ACC112 (cell line): Measurements from ENCODE around the gene ZNF431.

Experiments used
- H2AFZ ChIP-seq: fragments of 200-600 bp; sonication (generic); one replicate; pipeline ENCODE4 v1.6.0; 2017; ENCODE audit warnings: antibody characterized with exemption, low read length; ENCODE audit not compliant: unreplicated experiment
- H3K27ac ChIP-seq: fragments of 200-600 bp; sonication (generic); 2 replicates; pipeline ENCODE4 v1.5.1; 2014; ENCODE audit warnings: low read depth, mild to moderate bottlenecking, antibody characterized with exemption, low read length, moderate library complexity
- H3K27me3 ChIP-seq: fragments of 200-600 bp; sonication (generic); 2 replicates; pipeline ENCODE4 v1.6.1; 2014; ENCODE audit warnings: mild to moderate bottlenecking, antibody characterized with exemption, low read length, moderate library complexity, mixed read lengths; ENCODE audit not compliant: insufficient read depth
- H3K36me3 ChIP-seq: fragments of 200-600 bp; sonication (generic); 2 replicates; pipeline ENCODE4 v1.6.1; 2016; ENCODE audit warnings: mild to moderate bottlenecking, antibody characterized with exemption, low read length, moderate library complexity, mixed read lengths; ENCODE audit not compliant: insufficient read depth
- H3K4me1 ChIP-seq: fragments of 200-600 bp; sonication (generic); one replicate; pipeline ENCODE4 v1.6.1; 2016; ENCODE audit warnings: low read length, mixed read lengths; ENCODE audit not compliant: insufficient read depth, unreplicated experiment, control insufficient read depth
- H3K4me3 ChIP-seq: fragments of 200-600 bp; sonication (generic); 2 replicates; pipeline ENCODE4 v1.5.1; 2014; ENCODE audit warnings: mild to moderate bottlenecking, low read depth, low read length
- H3K79me2 ChIP-seq: fragments of 200-600 bp; sonication (generic); one replicate; pipeline ENCODE4 v1.6.0; 2016; ENCODE audit warnings: low read length; ENCODE audit not compliant: control insufficient read depth, unreplicated experiment, insufficient read depth

Gene ZNF431

DNA sequence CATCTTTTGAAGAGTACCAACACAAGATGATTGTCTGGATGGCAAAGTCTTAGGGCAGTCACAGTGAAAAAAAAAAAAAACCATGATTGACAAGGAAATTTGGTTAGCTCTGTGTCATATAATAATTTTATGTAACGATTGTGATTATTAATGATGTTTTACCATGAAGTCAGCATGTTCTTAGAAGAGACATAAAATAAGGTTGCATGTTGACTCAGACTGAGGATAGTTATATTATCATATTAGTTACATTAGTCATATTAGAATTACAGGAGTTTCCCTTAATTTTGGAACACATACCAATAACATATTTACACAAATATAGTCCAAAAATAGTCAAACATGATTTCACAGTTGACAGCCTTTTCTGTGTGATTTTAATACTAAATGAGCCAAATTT is 5.7 kb downstream of the ZNF431 start:
- Histone ChIP-seq H2AFZ (no peak overlapping the region), H3K27ac (no peak overlapping the region), H3K4me3 (no peak overlapping the region), H3K36me3 (peaks cover 64% of the 10 kb centered on the region), H3K27me3 (no peaks in the 10 kb centered on the region), H3K79me2 (peaks cover 31% of the 10 kb centered on the region), H3K4me1 (peaks cover 11% of the 10 kb centered on the region)

DNA sequence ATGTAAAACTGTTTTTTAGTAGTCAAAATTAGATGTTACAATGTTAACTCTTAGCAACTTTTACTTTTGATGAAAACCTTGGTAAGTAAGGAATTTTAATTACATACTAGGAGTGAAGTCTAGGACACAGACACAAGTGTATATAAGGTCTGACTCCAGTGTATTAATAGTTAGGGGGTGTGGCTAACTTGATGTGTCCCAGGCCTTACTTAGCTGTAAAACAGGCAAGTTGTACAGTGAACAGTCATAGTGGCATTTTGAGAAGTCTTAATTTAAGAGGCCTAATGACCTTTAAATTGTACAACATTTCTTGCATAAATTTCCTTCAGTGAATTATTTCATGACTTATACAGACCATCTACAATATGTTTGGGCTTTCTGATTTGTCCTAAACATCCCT is 6.8 kb downstream of the ZNF431 start:
- peaks cover 24% of the 10 kb centered on the region for H3K79me2 ChIP-seq
- H3K4me1 ChIP-seq: peaks cover 2% of the 10 kb centered on the region
- no peak overlapping the region for H3K4me3 ChIP-seq
- no peak overlapping the region for H2AFZ ChIP-seq
- H3K27ac ChIP-seq: no peak overlapping the region
- peaks cover 66% of the 10 kb centered on the region for H3K36me3 ChIP-seq
- H3K27me3 ChIP-seq: no peaks in the 10 kb centered on the region

DNA sequence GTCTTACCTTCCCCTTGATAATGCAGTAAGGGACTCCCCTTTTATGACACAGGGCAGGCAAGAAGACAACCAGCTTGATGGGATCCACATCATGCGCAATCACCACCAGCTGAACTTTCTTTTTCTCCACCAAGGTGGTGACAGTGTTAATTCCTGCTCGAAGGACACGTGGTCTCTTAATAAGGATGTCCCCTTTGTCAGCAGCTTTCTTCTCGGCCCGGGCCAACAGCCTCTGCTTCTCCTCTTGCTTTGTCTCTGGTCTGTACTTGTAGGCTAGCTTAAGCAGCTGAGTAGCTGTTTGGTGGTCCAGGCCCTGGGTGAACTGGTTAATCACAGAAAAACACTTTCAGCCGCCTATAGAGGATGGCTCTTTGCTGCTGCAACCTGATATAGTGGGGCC is 8.0 kb downstream of the ZNF431 start:
- Histone ChIP-seq H2AFZ (no peak overlapping the region), H3K27me3 (no peaks in the 10 kb centered on the region), H3K27ac (no peak overlapping the region), H3K4me1 (no peaks in the 10 kb centered on the region), H3K79me2 (peaks cover 22% of the 10 kb centered on the region), H3K4me3 (no peak overlapping the region), H3K36me3 (peaks cover 59% of the 10 kb centered on the region)

DNA sequence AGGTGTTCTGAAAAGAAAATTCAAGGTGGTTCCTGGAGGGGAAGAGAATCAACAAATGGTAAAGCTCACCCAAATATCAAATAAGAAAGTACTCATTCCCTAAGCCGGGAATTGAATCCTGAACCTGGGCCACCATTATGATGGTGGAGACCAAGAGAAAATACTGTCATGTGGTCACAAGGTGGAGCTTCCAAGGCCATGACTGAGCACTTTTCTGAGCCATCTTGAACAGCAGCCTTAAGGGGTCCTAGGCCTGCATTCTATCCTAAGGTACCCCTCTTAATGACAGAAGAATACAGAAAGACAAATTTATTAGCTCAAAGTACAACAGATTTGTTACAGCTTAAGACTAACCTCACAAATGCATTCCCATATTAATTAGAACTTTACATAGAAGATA is 9.6 kb downstream of the ZNF431 start:
- Histone ChIP-seq H3K27me3 (no peaks in the 10 kb centered on the region), H2AFZ (no peak overlapping the region), H3K4me3 (no peak overlapping the region), H3K36me3 (peaks cover 49% of the 10 kb centered on the region), H3K4me1 (no peaks in the 10 kb centered on the region), H3K27ac (no peak overlapping the region), H3K79me2 (peaks cover 28% of the 10 kb centered on the region)

DNA sequence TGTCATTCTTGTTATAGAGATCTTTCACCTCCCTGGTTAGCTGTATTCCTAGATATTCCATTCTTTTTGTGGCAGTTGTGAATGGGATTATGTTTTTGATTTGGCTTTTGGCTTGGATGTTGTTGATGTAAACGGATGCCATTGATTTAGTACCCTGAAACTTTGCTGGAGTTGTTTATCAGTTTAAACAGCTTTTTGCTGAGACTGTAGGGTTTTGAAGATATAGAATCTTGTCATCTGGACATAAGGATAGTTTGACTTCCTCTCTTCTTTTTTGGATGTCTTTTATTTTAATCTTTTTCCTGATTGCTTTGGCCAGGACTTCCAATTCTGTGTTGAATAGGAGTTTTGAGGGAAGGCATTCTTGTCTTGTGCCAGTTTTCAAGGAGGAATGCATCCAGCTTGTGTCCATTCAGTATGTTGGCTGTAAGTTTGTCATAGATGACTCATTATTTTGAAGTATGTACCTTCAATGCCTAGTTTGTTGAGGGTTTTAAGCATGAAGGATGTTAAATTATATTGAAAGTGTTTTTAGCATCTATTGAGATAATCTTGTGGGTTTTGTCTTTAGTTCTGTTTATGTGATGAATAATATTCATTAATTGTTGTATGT is 16.8 kb downstream of the ZNF431 start:
- peaks cover 5% of the 10 kb centered on the region for H3K4me1 ChIP-seq
- no peaks in the 10 kb centered on the region for H3K36me3 ChIP-seq
- peak overlapping the region; percentile 16; the same call in 1 of the 2 replicates for H3K27ac ChIP-seq
- H3K79me2 ChIP-seq: peaks cover 62% of the 10 kb centered on the region
- H3K27me3 ChIP-seq: no peaks in the 10 kb centered on the region
- H2AFZ ChIP-seq: no peak overlapping the region
- H3K4me3 ChIP-seq: no peak overlapping the region

DNA sequence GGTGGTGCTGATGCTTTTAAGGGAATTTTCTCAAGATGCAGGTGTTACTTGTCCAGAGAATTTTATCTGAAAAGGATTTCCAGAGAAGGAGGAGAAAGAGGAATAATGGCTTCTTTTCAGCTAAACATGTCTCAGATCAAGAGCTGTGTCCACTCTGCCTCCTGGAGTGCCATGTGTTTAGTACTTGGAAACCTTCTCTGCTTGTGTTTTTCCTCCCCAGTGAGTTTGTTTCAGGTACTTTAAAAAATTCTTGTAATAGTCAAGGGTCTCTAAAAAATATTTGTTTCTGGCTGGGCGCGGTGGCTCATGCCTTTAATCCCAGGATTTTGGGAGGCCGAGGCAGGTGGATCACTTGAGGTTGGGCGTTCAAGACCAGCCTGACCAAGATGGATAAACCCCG is 22.7 kb downstream of the ZNF431 start:
- Histone ChIP-seq H3K4me3 (no peak overlapping the region), H3K36me3 (no peaks in the 10 kb centered on the region), H3K79me2 (peaks cover 33% of the 10 kb centered on the region), H3K4me1 (no peaks in the 10 kb centered on the region), H3K27me3 (no peaks in the 10 kb centered on the region), H2AFZ (no peak overlapping the region), H3K27ac (no peak overlapping the region)

DNA sequence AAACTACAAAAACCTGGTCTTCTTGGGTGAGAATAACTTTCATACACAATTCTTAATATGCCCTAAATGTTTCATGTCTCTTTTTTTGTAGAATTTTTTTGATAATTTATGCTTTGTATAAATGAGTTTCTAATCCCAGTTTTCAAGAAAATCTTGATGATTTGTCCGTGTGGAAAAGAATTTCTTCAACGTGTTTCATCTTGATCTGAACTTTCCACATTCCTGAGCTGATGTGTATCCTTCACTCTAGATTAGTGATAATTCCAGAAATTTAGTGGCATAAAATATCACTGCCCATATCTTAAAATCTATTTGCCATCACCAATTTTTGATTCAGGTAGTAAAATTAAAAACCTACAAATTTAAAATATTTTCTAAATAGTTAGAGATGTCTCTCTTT is 24.6 kb downstream of the ZNF431 start:
- Histone ChIP-seq H3K36me3 (no peaks in the 10 kb centered on the region), H3K79me2 (peaks cover 16% of the 10 kb centered on the region), H3K4me1 (no peaks in the 10 kb centered on the region), H3K27ac (no peak overlapping the region), H3K27me3 (no peaks in the 10 kb centered on the region), H2AFZ (no peak overlapping the region), H3K4me3 (no peak overlapping the region)

DNA sequence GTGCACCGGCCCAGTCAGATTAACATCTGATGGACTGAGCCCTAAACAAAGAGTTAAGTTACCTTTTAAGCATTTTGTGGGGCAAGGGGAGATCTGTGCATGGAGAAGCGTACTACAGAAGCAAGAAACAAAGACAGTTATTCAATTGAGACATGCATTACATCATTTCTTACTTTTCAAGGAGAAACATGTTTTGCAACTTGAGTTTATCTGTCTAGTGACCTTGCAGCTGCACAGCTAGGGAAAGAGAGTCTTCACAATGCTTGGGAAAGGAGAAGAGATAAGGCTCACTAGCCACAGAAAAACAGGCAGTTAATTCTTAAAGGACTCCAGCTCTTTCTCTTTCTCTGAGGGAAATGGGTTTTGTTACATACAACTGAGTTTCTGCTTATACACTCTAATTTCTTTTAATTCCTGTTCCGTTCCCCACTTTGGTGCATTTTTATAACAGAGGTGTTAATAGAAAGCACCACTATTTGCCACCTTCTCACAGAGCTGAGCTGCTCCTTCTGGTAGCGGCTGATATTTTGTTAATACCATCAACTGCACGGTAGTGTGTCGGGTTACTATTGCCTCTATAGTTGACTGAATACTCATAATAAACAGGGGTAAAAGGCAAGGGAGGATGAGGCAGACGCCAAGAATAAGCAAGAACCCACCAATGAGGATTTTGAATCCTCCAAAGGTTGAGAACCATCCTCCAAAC is 55.9 kb downstream of the ZNF431 start:
- Histone ChIP-seq H3K4me3 (no peak overlapping the region), H3K4me1 (no peaks in the 10 kb centered on the region), H2AFZ (no peak overlapping the region), H3K79me2 (no peaks in the 10 kb centered on the region), H3K36me3 (no peaks in the 10 kb centered on the region), H3K27me3 (no peaks in the 10 kb centered on the region), H3K27ac (no peak overlapping the region)

DNA sequence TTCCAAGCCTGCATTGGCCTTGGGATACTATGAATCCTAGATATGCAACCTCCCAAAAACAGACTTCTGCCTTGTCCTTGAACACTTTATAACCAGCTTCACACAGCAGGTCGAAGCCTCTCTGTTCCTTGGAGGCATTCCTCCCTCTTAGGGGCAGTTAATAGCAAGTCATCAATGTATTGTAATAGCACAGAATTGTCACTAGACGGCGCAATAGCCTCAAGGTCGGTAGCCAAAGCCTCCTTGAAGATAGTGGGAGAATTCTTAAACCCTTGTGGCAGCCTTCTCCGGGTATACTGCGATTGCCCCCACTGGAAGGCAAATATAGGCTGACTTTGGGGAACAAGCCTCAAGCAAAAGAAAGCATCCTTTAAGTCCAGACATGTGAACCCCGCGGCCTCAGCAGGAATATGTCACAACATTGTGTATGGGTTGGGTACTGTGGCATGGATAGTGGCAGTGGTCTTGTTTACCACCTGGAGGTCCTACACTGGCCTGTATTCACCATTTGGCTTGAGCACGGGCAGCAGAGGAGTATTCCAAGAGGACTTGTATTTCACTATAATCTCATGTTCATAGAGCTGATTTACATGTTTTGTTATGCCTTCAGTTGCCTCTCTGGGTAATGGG is 61.1 kb downstream of the ZNF431 start:
- no peak overlapping the region for H2AFZ ChIP-seq
- no peaks in the 10 kb centered on the region for H3K36me3 ChIP-seq
- no peaks in the 10 kb centered on the region for H3K79me2 ChIP-seq
- no peaks in the 10 kb centered on the region for H3K27me3 ChIP-seq
- no peak overlapping the region for H3K27ac ChIP-seq
- no peaks in the 10 kb centered on the region for H3K4me1 ChIP-seq
- H3K4me3 ChIP-seq: no peak overlapping the region

DNA sequence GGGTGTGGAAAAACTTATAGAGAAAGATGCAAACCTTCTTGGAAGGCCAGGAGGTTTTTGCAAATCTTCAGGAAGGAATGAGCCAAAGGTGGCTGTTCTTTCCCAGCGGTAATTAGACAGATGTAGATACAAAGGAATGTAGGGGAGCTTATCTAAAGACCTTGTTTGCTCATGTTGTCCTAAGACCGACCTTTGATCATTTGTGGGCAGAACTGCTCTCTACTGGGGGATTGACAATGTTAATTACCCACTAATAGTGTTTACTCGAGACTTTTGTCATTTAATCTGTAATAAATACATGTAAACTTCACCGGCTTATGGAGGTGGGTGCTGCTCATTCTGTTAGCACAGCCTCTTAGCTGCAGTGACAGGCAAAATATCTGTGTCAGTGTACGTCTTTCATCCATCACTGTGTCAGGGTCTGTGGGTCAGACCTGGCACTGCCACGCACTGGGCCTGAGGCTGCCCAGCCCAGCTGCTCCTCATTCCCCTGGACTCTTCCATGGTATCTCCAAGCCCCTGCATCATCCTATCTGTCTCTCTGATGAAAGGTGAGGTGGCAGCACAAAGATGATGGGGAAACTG is 68.3 kb downstream of the ZNF431 start:
- Histone ChIP-seq H3K79me2 (no peaks in the 10 kb centered on the region), H2AFZ (no peak overlapping the region), H3K27me3 (no peaks in the 10 kb centered on the region), H3K4me3 (no peak overlapping the region), H3K27ac (no peak overlapping the region), H3K36me3 (no peaks in the 10 kb centered on the region), H3K4me1 (no peaks in the 10 kb centered on the region)
